CD4-positive, alpha-beta T cell treated with Interleukin-21 for 1 hour (primary cell): Measurements from ENCODE around the gene ATP8A2.
A peak's percentile ranks its signal among the peaks of the same experiment; 100 is the strongest.

ENCODE experiments used
- DNase-seq: peaks from one replicate; pipeline ENCODE4 v3.0.0-alpha.2; 2020

ATP8A2 gene

DNA sequence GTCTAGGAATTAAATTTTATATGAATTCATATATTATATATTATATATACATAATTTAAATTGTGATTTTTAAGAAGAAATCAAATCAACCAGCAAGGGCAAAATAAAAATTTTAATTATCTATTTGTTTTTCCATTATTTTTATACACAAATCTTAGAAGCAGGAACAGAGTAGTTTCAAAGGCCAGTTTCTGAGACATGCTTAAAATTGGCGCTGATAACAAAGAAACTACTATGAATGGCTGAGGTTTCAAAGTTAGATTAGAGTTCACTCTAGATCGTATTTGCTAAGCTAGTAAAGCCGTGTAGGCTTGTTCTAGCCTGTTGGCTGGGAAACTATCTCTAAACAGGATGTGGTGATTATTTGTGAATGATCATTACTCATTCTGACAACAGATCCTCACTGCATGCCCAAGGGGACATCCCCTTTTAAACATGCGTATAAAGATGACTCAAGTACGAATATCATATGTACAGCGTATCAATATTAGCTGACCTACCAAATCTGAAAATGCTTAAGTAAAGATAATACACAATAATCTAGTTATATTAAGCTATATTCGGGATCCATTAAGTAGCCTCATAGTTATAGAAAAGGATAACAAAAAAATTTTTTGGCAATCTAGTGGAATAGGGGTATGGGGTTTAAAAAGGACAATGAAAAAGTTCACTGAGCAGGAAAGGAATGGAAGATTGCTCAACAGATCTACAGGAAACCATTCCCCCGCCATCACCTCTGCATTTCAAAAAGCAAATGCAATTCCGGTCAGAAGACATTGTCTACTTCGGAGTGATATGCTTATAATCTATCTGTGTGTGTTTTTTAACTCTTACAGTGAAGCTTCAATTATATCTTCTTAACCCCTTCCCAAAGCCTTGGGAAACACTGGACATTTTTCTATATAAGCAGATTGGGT, 529.9 kb downstream of the ATP8A2 start:
- peak; percentile 84 for DNase-seq

DNA sequence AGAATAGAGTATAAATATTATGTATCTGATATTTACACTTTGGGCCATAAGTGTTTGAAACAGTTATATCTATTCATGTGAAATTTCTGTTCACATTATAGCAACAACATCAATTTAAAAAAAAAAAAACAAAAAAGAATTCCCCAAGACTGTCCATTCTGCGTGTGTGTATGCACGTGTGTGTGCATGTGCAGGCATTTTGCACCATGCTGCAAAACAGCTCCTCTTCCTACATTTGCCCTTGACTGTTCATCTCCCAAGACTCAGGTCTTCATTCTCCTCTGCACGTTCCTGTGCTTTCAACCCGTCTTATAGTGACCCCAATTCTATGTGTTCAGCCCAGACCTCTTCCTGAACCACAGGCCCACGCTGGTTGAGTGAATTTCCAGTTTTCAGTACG, 530.7 kb downstream of the ATP8A2 start:
- DNase-seq = no peak

DNA sequence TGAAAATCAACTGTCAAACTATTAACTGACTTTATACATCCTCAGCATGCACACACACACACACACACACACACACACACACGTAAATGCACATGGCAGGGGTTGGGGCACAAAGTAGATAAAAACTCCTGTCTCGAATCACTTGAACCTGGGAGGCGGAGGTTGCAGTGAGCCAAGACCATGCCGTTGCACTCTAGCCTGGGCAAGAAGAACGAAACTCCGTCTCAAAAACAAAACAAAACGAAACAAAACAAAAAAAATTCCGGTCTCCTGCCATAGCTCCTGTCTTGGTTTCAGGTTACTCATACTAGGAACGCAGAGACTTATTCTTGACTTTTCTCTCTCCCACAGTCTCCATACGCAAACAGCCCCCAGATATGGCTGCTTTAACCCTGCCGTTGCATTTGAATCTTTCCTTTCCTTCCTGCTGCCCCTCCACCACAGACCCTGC, 531.1 kb downstream of the ATP8A2 start:
- peak; percentile 45 for DNase-seq

DNA sequence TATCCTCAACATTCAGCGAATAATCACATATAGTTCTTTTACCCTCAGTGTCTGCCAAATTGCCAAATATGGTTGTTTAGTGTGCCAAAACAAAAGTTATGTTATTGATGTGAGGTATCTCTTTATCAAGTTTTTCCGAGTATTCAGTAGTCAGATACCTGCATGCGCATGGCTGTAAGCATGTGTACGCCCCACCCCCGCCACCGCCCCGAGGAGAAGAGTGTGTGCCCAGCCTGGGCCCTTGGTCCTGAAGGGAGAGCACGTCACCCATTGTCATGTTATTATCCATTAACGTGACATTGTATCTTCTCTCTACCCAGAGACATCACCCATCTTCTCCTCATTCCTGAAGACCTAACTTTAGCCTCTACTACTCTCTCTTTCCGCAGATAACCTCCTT, 533.1 kb downstream of the ATP8A2 start:
- no peak for DNase-seq

DNA sequence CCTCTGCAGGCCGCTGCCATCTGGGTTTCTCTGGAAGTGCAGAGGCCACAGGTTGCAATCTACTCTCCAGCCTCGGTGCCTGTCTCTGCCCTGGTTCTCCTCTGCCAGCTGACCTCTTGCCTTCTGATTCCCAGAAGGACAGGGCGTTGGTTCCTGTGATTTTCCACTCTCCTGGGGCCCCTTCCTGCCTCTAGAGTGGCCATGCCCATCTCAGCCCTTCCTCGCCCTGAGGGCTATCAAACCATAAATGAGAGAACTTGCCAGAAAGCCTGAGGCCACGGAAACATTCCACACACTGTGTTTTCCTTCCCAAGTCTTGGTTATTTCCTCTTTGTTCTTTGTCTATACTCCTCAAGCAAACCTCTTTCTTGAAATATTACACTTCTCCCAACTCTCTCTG, 533.8 kb downstream of the ATP8A2 start:
- no peak for DNase-seq

DNA sequence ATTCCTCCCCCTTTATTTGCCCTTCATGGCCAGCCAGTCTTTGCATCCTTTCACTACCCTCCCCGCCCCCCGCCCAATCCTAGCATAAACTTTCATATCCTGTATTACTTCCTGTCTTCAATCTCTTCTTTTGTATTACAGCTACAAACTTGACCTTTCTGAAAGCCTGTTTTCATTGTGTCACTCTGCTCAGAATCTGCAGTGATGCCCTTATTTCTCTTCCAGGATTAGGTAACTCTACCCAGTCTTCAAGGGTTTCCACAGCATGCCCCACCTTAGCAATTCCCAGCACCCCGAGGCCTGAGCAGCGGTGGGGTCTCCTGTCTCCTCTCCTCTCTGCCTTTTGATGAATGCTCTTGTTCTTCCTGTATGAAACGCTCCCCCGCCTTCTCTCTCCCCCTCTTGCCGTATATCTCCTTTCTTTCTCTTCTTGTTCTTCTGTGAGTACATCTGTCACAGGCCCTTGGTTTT, 534.5 kb downstream of the ATP8A2 start:
- DNase-seq = peak; percentile 10

DNA sequence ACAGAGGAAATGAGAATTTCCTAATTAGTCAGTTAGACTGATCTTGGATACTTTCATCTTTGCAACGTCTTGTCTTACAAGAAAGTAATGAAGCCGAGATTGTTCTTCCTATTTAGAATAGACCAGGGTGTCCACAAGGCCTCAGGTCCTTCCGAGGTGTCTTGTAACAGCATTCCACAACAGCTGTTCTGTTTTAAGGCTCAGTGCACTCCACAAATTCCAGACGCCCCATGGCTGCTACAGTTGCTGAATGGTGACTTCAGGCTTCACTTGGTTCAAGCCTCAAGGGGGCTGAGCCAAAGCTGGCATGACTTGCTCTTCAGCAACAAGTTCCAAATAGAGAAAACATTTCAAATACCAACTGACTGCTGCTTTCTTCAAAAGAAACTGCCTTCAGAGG, 536.6 kb downstream of the ATP8A2 start:
- DNase-seq = no peak

DNA sequence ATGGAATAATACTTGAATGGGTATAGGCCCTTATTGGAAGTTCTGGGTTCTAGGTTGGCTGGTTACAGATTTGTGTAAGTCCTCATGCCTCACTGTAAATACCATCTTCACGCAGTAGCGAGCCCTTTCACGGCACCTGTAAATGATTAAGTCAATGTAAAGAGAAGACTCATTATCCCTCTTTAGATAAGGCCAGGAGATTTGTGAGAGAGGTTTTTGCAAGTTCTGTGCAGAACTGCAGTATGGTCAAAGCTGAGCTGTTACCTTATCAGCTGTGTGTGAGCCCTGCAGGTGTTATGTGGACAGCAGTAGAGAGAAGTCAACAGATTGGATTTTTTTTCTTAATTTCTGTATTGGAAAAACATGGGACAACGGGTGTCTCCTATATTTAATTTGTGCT, 538.5 kb downstream of the ATP8A2 start:
- DNase-seq = no peak

DNA sequence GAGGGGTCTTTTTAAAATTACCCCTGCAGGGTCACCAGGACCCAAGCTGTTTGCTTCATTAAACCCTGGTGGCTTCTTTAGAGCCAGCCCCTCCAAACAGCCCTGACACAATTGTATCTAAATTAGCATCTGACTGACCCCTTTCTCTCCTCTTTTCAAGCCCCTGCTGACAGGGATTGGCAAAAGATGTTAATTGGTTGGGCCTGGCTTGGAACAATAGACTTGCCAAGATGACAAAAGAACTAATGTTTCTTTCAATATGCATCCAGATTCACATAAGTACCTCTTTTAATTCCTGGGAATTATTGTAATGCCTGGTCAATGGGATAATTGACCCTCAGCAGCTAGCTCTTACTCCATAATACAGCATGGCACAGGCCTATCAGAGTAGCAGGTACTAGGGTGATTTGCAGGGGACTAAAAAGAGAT, 539.2 kb downstream of the ATP8A2 start:
- DNase-seq = no peak

DNA sequence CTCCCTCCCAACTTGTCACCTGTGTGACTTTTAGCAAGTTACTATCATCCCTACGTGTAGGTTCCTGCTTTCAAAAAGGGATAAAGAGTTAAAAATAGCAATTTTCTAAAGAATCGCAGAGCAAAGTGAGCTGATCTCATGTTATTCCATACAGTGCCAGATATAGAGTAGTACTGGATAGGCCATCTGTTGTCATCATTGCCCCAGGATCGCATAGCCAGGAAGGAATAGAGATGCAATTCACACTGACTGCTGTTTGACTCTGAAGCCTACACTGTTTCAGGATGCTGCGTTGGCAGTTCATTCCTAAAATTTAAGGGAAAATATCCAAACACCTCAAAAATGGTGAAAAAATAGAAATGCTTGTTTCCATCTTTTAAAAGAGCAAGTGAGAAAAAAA, 541.2 kb downstream of the ATP8A2 start:
- DNase-seq = no peak

DNA sequence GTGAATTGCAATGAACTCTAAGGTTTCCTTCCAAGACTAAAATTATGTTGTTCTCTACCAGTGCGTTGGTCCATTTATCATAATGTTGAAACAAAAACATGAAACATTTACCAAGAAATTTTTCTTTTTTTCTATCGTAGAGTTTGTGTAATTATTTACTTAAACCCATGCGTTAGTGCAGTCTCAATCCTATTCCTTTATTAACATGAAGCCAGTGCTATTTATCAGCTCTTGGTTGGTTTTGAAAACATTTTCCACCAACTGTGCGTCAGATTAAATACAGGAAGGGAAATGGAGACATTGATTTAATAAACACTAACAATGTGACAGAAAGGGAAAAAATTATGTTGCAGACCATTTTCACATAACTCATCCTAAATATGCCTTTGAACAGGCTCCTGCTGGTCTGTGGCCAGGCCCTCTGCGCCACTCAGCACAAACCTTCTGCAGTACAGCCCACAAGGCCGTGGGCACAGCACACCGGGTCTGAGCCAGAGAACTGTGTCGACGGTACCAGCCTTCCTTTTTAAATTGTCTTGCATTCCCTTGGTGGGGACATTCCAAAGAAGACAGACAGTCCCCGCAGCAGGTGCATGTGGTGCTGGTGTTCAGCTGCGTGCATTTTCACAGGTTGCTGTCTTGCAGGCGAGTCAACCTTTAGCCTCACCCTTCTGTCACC, 544.2 kb downstream of the ATP8A2 start:
- no peak for DNase-seq

DNA sequence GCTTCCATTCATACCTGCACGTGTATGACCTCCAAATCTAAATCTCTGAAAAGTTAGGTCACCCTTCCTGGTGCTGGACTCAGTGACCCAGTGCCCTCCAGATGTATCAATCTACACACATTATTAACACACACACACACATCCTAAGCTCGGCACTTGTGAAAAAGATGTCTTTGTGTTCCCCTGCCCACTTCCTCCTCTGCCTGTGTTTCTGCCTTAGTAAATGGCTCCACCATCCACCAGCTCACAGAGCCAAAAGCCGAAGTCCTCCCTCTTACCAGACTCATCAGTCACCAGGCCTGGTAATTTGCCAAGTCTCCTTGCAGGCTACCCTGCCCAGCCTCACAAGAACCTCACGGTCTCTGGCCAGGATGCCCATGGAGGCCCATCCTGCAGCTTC, 548.5 kb downstream of the ATP8A2 start:
- DNase-seq = no peak

DNA sequence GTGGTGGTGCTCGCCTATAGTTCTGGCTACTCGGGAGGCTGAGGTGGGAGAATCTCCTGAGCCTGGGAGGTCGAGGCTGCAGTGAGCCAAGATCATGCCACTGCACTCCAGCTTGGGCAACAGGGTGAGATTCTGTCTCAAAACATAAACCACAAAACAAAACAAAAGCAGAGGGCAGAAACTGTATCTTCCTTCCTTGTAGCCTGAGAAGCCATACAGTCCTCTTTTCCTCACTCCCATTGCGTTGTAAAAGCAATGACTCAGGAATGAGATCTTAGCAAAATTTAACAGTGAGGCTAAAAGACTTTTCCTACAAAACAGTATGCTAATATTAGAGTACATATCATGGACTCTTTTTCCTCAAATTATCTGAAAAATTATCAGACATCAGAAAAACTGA, 549.2 kb downstream of the ATP8A2 start:
- DNase-seq = no peak

DNA sequence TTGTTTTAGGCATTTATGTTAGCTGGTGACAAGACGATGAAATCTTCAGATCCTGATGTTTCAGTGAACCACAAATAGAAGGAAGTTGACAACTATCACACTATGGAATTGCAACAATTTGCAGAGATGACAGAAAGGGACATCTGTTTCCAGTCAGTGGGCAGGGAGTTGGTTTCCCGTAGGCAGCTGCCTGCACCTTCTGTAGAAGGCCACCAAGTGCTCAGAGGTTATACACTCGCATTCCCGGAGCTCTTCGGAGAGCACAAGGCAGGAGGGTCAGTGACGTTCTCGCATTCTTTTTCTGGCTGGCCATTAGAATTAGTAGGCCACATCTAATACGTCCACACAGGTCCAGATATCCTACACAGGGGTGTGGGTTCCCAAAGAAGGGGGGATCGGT, 550.6 kb downstream of the ATP8A2 start:
- no peak for DNase-seq

DNA sequence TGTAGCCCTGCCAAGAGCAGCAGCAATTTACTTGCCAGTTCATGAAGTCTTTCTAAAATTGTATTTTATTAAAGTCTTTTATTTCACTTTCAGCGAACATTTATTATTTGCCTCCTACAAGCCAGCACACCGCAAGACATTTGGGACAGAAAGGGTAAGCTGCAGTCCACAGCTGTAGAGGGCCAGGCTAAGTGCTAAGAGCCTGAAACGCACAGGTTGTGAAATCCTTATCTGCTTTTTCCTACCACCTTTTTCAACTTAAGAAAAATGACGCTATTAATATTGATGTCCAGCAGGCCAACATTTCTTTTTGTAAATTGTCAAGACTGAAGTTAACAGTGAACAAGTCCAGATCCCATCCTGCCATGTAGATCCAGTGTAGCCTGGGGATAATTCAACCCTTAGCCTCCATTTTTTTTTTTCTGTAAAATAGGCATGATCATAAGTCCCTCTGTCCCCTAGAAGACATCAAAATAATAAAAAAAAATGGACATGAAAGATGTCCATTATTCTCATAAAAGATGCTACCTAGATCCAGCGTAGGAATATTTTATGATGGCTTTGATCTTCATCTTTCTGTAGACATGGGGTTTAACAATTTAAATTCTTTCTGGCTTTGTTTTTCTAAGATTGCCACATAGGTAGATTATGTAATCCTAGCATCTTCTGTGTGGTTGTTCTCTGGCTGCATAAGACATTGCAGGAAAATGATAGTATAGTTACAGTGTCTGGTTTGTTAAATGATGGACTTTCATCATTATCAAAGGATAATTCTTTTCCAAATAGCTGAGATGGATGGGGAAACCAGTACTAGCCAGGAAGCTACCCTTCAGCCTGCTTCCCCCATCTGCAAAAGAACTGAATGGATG, 551.7 kb downstream of the ATP8A2 start:
- no peak for DNase-seq

DNA sequence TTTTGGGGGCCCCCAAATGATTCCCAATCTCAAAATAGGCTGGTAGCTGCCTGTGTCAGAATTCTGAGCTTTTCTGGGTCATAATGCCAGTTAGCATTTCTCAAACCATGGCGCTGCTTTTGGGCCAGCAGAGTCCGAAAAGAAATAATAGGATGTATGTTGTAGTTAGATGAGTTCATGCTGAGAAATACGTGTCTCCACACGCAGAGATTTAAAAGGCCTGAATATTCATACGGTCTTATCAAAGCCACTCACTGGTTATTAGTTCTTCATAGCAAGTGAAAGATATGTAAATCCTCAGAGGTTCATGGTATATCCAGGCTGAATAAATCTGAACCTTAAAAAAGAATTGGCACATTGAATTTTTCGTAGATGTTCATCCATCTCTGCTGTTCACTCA, 555.6 kb downstream of the ATP8A2 start:
- DNase-seq = no peak

DNA sequence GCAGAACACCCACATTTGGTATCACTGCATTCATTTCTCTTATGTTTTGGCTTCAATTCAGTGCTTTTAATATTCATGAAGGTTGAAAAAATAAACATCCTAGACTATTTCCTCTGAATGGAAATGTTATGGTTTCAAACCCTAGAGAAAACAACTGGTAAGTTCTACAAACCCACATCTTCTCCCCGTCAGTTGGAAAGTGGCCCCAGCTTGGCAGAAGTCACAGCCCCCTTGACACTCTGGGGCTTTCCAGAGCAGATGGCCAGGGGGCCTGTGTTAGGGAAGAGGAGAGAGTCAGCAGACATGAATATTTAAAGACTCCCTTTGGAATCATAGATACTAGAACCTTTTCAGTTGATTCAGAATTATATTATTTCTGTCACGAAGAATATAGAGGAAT, 556.2 kb downstream of the ATP8A2 start:
- no peak for DNase-seq

DNA sequence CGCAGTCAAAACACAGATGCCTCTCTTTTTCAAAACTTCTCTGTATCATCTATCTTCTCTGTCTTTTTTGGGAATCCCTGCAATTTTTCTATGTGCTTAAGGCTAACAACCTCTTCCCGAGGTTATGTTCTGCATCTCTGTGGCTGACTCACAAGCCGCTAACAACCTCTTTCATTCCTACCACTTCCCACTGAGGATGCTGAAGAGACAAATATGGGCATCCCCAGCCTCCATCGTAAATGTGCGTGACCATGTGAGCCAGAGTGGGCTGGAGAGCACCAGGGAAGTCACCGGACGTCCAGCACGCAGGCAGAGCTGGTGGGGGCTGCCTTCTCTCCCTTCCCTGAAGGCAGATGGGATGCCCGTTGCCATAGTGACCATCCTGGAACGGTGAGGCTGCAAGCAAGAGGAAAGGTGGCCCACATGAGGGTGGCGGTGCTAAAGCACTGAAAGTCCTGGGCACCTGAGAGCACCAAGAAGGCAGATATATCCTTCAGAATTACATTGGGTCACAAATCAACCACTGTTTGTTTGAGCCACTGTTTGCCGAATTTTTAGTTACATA, 557.2 kb downstream of the ATP8A2 start:
- DNase-seq = no peak

DNA sequence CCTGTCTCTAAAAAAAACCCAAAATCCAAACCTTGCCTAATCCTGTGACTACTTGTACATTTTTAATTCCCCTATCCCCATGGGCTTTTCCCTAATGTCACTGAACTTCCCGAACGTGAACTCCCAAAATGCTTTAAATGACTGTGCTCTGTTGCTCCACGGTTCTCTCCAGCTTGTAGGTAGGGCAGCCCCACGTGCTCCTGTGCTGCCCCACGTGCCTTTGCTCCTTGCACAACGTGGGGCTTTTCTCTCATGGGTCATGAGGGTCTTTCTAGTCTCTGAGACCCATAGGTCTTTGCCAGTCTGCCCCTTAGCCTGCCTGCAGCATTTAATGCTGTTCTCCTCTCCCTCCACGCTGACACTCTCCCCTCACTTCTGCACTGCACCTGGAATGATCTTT, 558.0 kb downstream of the ATP8A2 start:
- no peak for DNase-seq

DNA sequence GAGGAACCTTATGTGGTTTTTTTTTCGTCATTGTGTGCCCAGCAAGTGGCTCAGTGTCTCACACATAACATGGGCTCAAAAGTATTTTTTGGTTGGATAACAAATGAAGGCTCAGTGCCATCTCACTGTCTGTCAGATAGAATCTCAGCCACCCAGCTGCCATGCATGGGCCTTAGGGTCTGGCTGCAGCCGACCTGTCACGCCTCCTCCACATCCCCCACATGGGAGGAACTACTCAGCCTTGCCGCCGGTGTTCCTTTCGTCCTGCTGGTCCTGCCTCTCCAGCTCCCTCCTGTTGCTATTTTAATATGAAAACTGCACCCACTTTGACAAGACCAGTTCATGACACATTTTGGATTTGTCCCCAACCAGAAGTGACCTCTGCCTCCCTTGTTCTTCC, 558.9 kb downstream of the ATP8A2 start:
- no peak for DNase-seq

DNA sequence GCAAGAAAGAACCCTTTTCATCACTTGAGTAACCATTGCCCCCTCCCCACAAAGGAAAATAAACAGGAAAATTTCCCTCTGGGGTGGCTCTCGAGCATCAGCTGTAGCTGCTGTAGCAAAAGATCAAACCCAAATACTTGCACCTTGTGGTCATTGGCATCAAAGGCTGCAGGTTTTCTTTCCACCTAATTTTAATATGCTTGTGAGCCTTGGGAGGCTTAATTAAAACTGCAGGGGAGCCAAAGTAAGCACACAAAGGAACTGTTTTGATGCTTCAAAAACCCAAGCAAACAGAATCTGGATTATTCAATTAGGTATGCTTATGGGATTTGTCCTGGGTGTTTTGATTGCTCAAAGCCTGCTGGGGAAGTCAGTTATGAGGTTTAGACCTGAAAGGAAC, 560.6 kb downstream of the ATP8A2 start:
- no peak for DNase-seq

DNA sequence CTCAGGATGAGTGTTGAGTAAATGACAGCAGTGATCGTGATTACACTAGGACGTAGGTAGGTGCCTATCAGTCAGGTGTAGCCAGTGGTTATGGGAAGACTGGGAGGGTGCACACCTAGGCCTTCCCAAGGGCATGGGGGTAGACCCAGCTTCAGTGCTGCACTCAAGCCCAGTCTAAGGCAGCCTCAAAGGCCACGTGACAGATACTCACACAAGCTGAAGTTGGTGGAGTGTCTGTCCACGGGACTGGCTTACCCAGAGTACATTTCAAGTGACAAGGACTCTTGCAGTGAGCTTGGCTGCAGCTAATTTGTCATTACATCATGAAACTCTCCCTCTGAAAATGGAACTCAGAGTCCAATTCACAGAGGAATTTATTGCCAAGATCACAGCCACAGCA, 561.7 kb downstream of the ATP8A2 start:
- no peak for DNase-seq

DNA sequence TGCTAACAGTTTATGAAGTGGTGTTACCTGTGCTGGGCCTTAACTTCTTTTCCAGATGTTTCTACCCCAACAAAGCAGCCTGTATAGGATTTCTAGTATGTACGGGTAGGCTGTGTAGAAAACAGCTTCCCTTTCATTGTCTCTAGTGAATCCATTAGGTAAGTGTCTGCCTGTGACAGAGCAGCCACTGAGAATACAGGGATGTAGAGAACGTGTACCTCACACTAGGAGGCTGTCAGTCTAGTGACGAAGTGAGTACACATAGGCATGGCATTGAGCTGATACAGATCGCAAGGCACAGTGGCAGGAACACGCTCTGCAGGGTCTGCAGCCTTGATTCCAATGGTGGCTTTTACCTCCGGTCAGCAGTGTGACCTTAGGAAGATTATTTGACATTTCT, 562.4 kb downstream of the ATP8A2 start:
- DNase-seq = no peak
